Tibial artery (tissue), 4 donors: ENCODE data around the gene COLGALT1.

ENCODE experiments used
- DNase-seq, 2 donors: peaks; one replicate each; pipeline ENCODE4 v3.0.0-alpha.2; 2019
- H3K27ac ChIP-seq, 2 donors: fragments of 200-600 bp; sonication (generic) in 1 of 2; 1 replicate in 1 of 2; 2 replicates in 1 of 2; pipeline ENCODE4 v1.5.1; 2018 to 2019; ENCODE audit warnings: mild to moderate bottlenecking in 1 of 2
- H3K27me3 ChIP-seq, 2 donors: fragments of 200-600 bp; sonication (generic) in 1 of 2; one replicate each; pipeline versions ENCODE4 v1.5.1 to v1.6.0; 2016 to 2019
- H3K36me3 ChIP-seq, 3 donors: fragments of 200-600 bp; sonication (generic) in 2 of 3; one replicate each; pipeline ENCODE4 v1.5.1; 2016 to 2019; ENCODE audit warnings: mild to moderate bottlenecking in 2 of 3
- H3K4me1 ChIP-seq, 4 donors: fragments of 200-600 bp; sonication (generic) in 2 of 4; 1 replicate in 3 of 4; 2 replicates in 1 of 4; pipeline ENCODE4 v1.5.1; 2016 to 2019
- H3K4me3 ChIP-seq, 2 donors: fragments of 200-600 bp; sonication (generic) in 1 of 2; 1 replicate in 1 of 2; 2 replicates in 1 of 2; pipeline ENCODE4 v1.5.1; 2018 to 2019; ENCODE audit warnings: mild to moderate bottlenecking in 2 of 2
- H3K9me3 ChIP-seq, 3 donors: fragments of 200-600 bp; sonication (generic) in 1 of 3; one replicate each; pipeline ENCODE4 v1.5.1; 2016 to 2019
- intact Hi-C: fragments of 100-400 bp; cut with DNase I; formaldehyde crosslinking; loops from one replicate; pipeline ENCODE4 v1.15.0; 2023; ENCODE audit warnings: low total_unique reads
- TF ChIP-seq, protein P1 (sequence below), 2 experiments: fragments of 200-600 bp in 1 of 2; fragments of 450-650 bp in 1 of 2; IDR thresholded peaks; one replicate each; pipeline ENCODE4 v1.5.1; 2017 to 2019; ENCODE audit warnings: antibody characterized with exemption in 2 of 2, mild to moderate bottlenecking in 1 of 2, moderate library complexity in 1 of 2

The COLGALT1 gene

GRCh38 chr19:17555929-17556813, 722 bp downstream of the COLGALT1 start:
- H3K27ac ChIP-seq = peak overlapping the region; percentile 75 to 76
- H3K9me3 ChIP-seq = no peaks in the 10 kb centered on the region
- intact Hi-C loops = loop anchor here (5.0 kb wide), 1 partner anchor 44 kb away; the partner anchor contains the start of gene PGLS
- no peaks in the 10 kb centered on the region for H3K27me3 ChIP-seq
- peak overlapping the region; percentile 75 to 80 for H3K4me3 ChIP-seq
- peaks cover 22 to 28% (median 26%) of the 10 kb centered on the region in 3 donors for H3K36me3 ChIP-seq
- peaks cover 0 to 26% (median 16%) of the 10 kb centered on the region in 4 donors for H3K4me1 ChIP-seq
- DNase-seq = peak; percentile 64 to 80
- TF ChIP-seq, protein P1, sequence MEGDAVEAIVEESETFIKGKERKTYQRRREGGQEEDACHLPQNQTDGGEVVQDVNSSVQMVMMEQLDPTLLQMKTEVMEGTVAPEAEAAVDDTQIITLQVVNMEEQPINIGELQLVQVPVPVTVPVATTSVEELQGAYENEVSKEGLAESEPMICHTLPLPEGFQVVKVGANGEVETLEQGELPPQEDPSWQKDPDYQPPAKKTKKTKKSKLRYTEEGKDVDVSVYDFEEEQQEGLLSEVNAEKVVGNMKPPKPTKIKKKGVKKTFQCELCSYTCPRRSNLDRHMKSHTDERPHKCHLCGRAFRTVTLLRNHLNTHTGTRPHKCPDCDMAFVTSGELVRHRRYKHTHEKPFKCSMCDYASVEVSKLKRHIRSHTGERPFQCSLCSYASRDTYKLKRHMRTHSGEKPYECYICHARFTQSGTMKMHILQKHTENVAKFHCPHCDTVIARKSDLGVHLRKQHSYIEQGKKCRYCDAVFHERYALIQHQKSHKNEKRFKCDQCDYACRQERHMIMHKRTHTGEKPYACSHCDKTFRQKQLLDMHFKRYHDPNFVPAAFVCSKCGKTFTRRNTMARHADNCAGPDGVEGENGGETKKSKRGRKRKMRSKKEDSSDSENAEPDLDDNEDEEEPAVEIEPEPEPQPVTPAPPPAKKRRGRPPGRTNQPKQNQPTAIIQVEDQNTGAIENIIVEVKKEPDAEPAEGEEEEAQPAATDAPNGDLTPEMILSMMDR (IDR thresholded peaks at IDR 0.05) = no peak

GRCh38 chr19:17556995-17557394, 1.5 kb downstream of the COLGALT1 start:
- intact Hi-C loops = loop anchor here (5.0 kb wide), 1 partner anchor 45 kb away; the partner anchor contains the start of gene PGLS
- H3K27me3 ChIP-seq = no peaks in the 10 kb centered on the region
- peaks cover 0 to 26% (median 16%) of the 10 kb centered on the region in 4 donors for H3K4me1 ChIP-seq
- TF ChIP-seq, protein P1 (IDR thresholded peaks at IDR 0.05) = no peak
- no peaks in the 10 kb centered on the region for H3K9me3 ChIP-seq
- H3K4me3 ChIP-seq = peak overlapping the region in 1 of 2 donors; percentile 80
- no peak overlapping the region for H3K27ac ChIP-seq
- H3K36me3 ChIP-seq = peaks cover 24 to 36% (median 30%) of the 10 kb centered on the region in 3 donors
- no peak for DNase-seq

GRCh38 chr19:17557466-17557865, 2.0 kb downstream of the COLGALT1 start:
- peak in 1 of 2 donors; percentile 48 for DNase-seq
- Histone ChIP-seq H3K9me3 (no peaks in the 10 kb centered on the region), H3K27me3 (no peaks in the 10 kb centered on the region), H3K27ac (no peak overlapping the region), H3K4me1 (peaks cover 0 to 26% (median 16%) of the 10 kb centered on the region in 4 donors), H3K36me3 (peaks cover 24 to 41% (median 34%) of the 10 kb centered on the region in 3 donors), H3K4me3 (no peak overlapping the region)
- TF ChIP-seq, protein P1 (IDR thresholded peaks at IDR 0.05) = no peak
- intact Hi-C loops = loop anchor here (5.0 kb wide), 1 partner anchor 45 kb away; the partner anchor contains the start of gene PGLS

DNA sequence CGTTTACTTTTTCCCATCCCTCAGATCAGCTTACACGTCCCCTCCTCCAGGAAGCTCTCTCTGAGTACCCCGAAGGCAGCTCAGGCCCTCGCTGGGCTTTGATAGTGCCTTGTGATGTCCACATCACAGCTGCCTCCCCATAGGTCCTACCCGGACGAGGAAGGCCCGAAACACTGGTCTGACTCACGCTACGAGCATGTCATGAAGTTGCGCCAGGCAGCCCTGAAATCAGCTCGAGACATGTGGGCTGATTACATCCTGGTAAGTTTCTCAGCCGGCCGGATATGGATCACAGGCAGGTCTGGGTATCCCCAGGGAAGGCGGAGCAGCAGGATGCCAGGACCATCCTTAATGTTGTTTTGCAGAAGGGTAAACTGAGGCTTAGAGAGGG, 4.8 kb downstream of the COLGALT1 start:
- Histone ChIP-seq H3K27me3 (no peaks in the 10 kb centered on the region), H3K4me1 (peaks cover 0 to 17% (median 13%) of the 10 kb centered on the region in 4 donors), H3K27ac (no peak overlapping the region), H3K9me3 (no peaks in the 10 kb centered on the region), H3K4me3 (no peak overlapping the region), H3K36me3 (peaks cover 28 to 62% (median 43%) of the 10 kb centered on the region in 3 donors)
- no peak for DNase-seq
- intact Hi-C loops = no loop called here
- TF ChIP-seq, protein P1 (IDR thresholded peaks at IDR 0.05) = no peak

DNA sequence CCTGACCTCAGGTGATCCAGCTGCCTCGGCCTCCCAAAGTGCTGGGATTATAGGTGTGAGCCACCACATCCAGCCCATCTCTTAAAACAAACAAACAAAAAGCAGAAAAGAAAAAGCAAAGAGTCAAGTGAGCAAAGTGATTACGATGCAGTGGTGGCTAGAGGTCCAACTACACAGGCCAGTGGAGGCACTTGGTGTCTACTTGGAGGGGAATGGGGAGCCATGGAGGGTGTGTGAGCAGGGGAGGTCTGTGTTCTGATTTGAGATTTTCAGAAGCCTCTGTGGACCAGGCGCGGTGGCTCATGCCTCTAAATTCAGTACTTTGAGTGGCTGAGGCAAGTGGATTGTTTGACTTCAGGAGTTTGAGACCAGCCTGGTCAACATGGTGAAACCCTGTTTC, 6.6 kb downstream of the COLGALT1 start:
- peaks cover 0 to 7% (median 1%) of the 10 kb centered on the region in 4 donors for H3K4me1 ChIP-seq
- H3K36me3 ChIP-seq = peaks cover 38 to 80% (median 61%) of the 10 kb centered on the region in 3 donors
- H3K27ac ChIP-seq = no peak overlapping the region
- TF ChIP-seq, protein P1 (IDR thresholded peaks at IDR 0.05) = no peak
- no peak for DNase-seq
- H3K9me3 ChIP-seq = no peaks in the 10 kb centered on the region
- intact Hi-C loops = no loop called here
- no peaks in the 10 kb centered on the region for H3K27me3 ChIP-seq
- H3K4me3 ChIP-seq = no peak overlapping the region
